ENCODE results near the gene EIF2B2.

DNA sequence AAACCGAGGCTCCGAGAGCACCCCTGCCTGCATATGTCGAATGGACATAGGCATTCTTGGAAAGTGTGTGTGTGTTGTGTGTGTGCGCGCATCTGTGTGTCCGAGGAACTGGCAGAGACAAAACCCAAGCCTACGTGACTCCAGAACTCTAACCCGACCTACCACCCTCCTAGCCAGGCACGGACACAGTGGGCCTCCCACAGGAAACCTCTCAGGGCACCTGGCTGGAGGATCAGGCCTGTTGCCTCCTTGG, 46.8 kb upstream of the EIF2B2 start:
- TF ChIP-seq, protein P1, sequence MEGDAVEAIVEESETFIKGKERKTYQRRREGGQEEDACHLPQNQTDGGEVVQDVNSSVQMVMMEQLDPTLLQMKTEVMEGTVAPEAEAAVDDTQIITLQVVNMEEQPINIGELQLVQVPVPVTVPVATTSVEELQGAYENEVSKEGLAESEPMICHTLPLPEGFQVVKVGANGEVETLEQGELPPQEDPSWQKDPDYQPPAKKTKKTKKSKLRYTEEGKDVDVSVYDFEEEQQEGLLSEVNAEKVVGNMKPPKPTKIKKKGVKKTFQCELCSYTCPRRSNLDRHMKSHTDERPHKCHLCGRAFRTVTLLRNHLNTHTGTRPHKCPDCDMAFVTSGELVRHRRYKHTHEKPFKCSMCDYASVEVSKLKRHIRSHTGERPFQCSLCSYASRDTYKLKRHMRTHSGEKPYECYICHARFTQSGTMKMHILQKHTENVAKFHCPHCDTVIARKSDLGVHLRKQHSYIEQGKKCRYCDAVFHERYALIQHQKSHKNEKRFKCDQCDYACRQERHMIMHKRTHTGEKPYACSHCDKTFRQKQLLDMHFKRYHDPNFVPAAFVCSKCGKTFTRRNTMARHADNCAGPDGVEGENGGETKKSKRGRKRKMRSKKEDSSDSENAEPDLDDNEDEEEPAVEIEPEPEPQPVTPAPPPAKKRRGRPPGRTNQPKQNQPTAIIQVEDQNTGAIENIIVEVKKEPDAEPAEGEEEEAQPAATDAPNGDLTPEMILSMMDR (conservative IDR thresholded peaks at IDR 0.05 in 1 of 2, IDR thresholded peaks at IDR 0.05 in 1 of 2; ENCODE audit: extremely low read depth in 1 of 2, insufficient read depth in 1 of 2, low read depth in 1 of 2, low read length in 2 of 2), result no peak
- TF ChIP-seq EZH2 (IDR thresholded peaks at IDR 0.05; ENCODE audit: borderline replicate concordance, low read length), result no peak
